Psoas muscle (tissue), 8 donors: ENCODE measurements around the gene RNF157. TPM values are rescaled to one million over a fixed set of nuclear protein-coding genes. Genes with fewer than 3 reads are reported as not detected.

ENCODE experiments used
- ATAC-seq, 4 donors: fragments of 200-7000 bp; cut with Tn5 transposase; one replicate each; pipeline ENCODE4 v1.9.1; 2020; ENCODE audit warnings: moderate library complexity in 3 of 4, mild to moderate bottlenecking in 2 of 4
- DNase-seq, 2 donors: peaks; one replicate each; pipeline ENCODE4 v3.0.0-alpha.2; 2020
- H3K27ac ChIP-seq: fragments of 200-600 bp; one replicate; pipeline ENCODE4 v1.8.0; 2022
- H3K27me3 ChIP-seq, 3 donors: fragments of 200-600 bp in 1 of 3; one replicate each; pipeline versions ENCODE4 v1.6.1 to v1.8.0; 2013 to 2022; ENCODE audit warnings: low read length in 2 of 3, mild to moderate bottlenecking in 2 of 3, moderate library complexity in 1 of 3; ENCODE audit not compliant: insufficient read depth in 3 of 3
- H3K36me3 ChIP-seq, 2 donors: fragments of 200-600 bp in 1 of 2; one replicate each; pipeline versions ENCODE4 v1.6.1 to v1.8.0; 2013 to 2022; ENCODE audit warnings: low read depth in 1 of 2, mild to moderate bottlenecking in 1 of 2, moderate library complexity in 1 of 2; ENCODE audit not compliant: insufficient read depth in 1 of 2
- H3K4me1 ChIP-seq: fragments of 200-600 bp; one replicate; pipeline ENCODE4 v1.8.0; 2022
- H3K4me3 ChIP-seq: fragments of 200-600 bp; one replicate; pipeline ENCODE4 v1.8.0; 2022; ENCODE audit warnings: mild to moderate bottlenecking
- H3K9me3 ChIP-seq: fragments of 200-600 bp; one replicate; pipeline ENCODE4 v1.8.0; 2022
- WGBS, 3 donors: extraction: QIAGEN DNeasy Blood & Tissue Kit; methylation state at CpG; one replicate each; pipeline versions ENCODE4 v1.1.6 to v1.1.7; 2013; 5-methylcytosine and 5-hydroxymethylcytosine counted together
- intact Hi-C, 2 donors: fragments of 100-400 bp; cut with DNase I; formaldehyde crosslinking; loops; one replicate each; pipeline versions ENCODE4 v1.11.0 to v1.14.2; 2022
- polyA plus RNA-seq, 3 donors: library from polyadenylated mRNA; stranded (reverse); fragments of 200-250 nt; gene quantifications; one replicate each; pipeline ENCODE4 v1.2.3, GENCODE V29; 2013
- total RNA-seq, 4 donors: library from RNA; stranded (reverse); fragmentation: NEBNext Ultra II Directional in 2 of 4; extraction: Animal tissue kit (Norgen Biotek cat#: 25700) in 2 of 4; gene quantifications; one replicate each; pipeline versions ENCODE4 v1.2.1 to v1.2.4, GENCODE V29; 2021 to 2023
- TF ChIP-seq, protein P1 (sequence below): fragments of 200-600 bp; IDR thresholded peaks from one replicate; pipeline ENCODE4 v1.8.0; 2022; ENCODE audit warnings: antibody characterized with exemption
- donor health status: healthy with polysubstance abuse.
- donor health status: DM: no; HTN: no; CAD: no; lungs with moderate emphysema.
- donor health status: Bipolar disorder and iron deficiency.
- donor health status: healthy.
- donor health status: DM: yes; HTN: yes; CAD: no.
- donor health status: DM: no; HTN: no; CAD: no.
- donor health status: DM: no; HTN: no; CAD: no.
- donor health status: DM: yes; HTN: yes; CAD: no.

The RNF157 gene
- total and polyA plus RNA-seq, 7 donors, result 14.9 to 90.1 (median 69.3) TPM

GRCh38 chr17:76179496-76180467 lies 60.5 kb downstream of the RNF157 start:
- Histone ChIP-seq H3K4me3 (no peak overlapping the region), H3K36me3 (no peaks in the 10 kb centered on the region), H3K9me3 (no peaks in the 10 kb centered on the region), H3K4me1 (peaks cover 31% of the 10 kb centered on the region), H3K27me3 (no peaks in the 10 kb centered on the region), H3K27ac (no peak overlapping the region)
- TF ChIP-seq, protein P1, sequence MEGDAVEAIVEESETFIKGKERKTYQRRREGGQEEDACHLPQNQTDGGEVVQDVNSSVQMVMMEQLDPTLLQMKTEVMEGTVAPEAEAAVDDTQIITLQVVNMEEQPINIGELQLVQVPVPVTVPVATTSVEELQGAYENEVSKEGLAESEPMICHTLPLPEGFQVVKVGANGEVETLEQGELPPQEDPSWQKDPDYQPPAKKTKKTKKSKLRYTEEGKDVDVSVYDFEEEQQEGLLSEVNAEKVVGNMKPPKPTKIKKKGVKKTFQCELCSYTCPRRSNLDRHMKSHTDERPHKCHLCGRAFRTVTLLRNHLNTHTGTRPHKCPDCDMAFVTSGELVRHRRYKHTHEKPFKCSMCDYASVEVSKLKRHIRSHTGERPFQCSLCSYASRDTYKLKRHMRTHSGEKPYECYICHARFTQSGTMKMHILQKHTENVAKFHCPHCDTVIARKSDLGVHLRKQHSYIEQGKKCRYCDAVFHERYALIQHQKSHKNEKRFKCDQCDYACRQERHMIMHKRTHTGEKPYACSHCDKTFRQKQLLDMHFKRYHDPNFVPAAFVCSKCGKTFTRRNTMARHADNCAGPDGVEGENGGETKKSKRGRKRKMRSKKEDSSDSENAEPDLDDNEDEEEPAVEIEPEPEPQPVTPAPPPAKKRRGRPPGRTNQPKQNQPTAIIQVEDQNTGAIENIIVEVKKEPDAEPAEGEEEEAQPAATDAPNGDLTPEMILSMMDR, result no peak
- 77 to 88% (median 82%) methylated on average over 6 of the region's 6 CpGs for WGBS, 3 donors
- DNase-seq (no peak), ATAC-seq (no peak)
- intact Hi-C loops, result loop anchor here in 1 of 2 donors (2.0 to 5.0 kb wide), 2 partner anchors 57 to 98 kb away; no protein-coding TSS in a partner anchor

DNA sequence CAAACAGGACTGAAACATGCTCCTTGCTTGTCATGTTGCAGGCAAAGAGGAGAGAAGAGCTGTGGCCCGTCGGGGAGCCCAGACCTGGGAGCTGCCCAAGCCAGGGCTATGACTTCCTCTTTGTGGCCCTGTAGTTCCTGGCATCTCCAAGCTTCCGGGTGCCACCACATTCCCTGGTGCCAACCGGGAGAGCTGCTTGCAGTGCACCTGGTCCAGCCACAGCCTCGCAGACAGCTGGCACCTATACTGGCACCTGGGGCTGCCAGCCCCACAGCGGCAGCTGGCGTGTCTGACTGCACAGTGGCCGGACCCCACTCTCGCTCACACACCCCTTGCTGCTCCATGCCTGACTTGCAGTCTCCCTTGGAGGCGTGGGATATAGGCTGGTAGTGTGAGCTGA lies 62.2 kb downstream of the RNF157 start:
- H3K4me3 ChIP-seq, result no peak overlapping the region
- no peak overlapping the region for H3K27ac ChIP-seq
- H3K4me1 ChIP-seq, result peaks cover 17% of the 10 kb centered on the region
- DNase-seq (no peak), ATAC-seq (peak; percentile 10 to 53 (median 38))
- 43 to 56% (median 44%) methylated on average over 10 of the region's 10 CpGs for WGBS, 3 donors
- H3K27me3 ChIP-seq, result no peaks in the 10 kb centered on the region
- TF ChIP-seq, protein P1, result no peak
- H3K36me3 ChIP-seq, result no peaks in the 10 kb centered on the region
- intact Hi-C loops, result no loop called here
- H3K9me3 ChIP-seq, result no peaks in the 10 kb centered on the region

DNA sequence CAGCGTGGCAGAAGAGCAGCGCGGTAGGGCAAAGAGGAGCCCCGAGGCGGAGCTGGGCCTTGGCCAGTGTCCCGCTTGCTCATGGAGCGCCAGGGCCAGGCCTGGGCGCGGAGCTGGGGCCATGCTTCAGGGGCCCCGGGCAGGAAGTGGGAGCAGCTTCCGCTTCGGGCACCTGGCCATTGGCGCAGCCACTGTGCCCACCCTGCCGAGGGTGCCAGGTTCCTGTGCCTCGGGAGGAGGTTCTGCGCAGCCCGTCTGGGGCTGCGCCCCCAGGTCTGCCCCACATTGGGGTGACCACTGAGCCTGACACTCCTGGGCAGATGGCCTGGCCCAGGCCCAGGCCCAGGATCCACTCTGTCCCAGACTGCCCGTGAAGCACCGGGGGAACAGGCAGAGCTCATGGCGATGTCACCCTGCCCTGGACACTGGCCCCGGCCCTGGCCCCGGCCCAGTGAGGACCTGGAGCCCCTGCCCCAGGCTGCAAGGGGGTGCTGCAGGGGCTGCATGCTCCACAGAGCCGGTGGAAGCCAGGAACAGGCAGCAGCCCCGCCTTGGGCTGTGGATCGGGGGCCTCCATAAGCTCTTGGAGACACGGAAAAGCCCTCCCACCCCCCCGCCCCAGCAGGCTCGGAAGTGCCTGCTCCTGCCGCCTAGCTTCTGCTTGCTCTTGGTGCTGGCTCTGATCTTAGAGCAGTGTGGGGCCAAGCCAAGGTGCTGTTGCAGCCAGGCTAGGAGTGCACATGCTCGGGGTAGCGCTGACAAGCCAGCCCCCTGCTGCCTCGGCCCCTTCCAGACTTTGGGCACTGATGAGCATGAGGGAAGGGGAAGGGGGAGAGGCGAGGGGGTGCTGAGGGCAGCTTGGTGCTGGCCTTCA lies 63.4 kb downstream of the RNF157 start:
- no peak overlapping the region for H3K4me3 ChIP-seq
- 84 to 92% (median 85%) methylated on average over 30 to 34 of the region's 34 CpGs for WGBS, 3 donors
- peak in 2 of 4 donors; percentile 14 to 23 for ATAC-seq
- no peak for DNase-seq
- intact Hi-C loops, result no loop called here
- no peak overlapping the region for H3K27ac ChIP-seq
- H3K27me3 ChIP-seq, result no peaks in the 10 kb centered on the region
- TF ChIP-seq, protein P1, result no peak
- H3K36me3 ChIP-seq, result peaks cover 0 to 3% of the 10 kb centered on the region in 2 donors
- H3K9me3 ChIP-seq, result no peaks in the 10 kb centered on the region
- peaks cover 12% of the 10 kb centered on the region for H3K4me1 ChIP-seq

DNA sequence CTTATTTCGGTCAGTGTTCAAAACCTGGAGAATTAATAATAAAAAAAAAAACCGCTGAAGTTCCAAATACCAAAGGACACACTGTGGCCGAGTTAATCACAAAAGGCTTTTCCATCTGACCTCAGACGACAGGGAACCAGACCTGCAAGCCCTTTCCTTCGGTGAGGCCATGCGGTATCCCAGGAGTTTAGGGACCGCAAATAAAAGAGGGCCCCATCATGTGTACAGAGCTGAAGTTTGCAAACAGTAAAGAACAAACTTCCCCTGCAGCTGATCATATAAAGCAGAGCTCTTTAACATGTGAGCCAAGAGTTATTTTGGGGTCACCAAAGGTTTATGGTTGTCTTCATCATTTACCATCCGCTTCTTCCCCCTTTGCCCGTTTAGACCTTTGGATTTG lies 66.3 kb downstream of the RNF157 start:
- TF ChIP-seq, protein P1, result no peak
- ATAC-seq (no peak), DNase-seq (no peak)
- Histone ChIP-seq H3K4me1 (peaks cover 4% of the 10 kb centered on the region), H3K4me3 (no peak overlapping the region), H3K36me3 (peaks cover 0 to 12% of the 10 kb centered on the region in 2 donors), H3K27ac (no peak overlapping the region), H3K27me3 (no peaks in the 10 kb centered on the region), H3K9me3 (no peaks in the 10 kb centered on the region)
- intact Hi-C loops, result no loop called here
- 65 to 75% (median 66%) methylated on average over 9 of the region's 9 CpGs for WGBS, 3 donors
